ENCODE data around the gene RPH3AL. TPM values are rescaled to one million over a fixed set of nuclear protein-coding genes. Genes with fewer than 3 reads are reported as not detected.
A peak's percentile ranks its signal among the peaks of the same experiment; 100 is the strongest.

Gene RPH3AL
- total RNA-seq, 4 donors from 2014 or later: 8.6 to 21.0 (median 17.4) TPM

DNA sequence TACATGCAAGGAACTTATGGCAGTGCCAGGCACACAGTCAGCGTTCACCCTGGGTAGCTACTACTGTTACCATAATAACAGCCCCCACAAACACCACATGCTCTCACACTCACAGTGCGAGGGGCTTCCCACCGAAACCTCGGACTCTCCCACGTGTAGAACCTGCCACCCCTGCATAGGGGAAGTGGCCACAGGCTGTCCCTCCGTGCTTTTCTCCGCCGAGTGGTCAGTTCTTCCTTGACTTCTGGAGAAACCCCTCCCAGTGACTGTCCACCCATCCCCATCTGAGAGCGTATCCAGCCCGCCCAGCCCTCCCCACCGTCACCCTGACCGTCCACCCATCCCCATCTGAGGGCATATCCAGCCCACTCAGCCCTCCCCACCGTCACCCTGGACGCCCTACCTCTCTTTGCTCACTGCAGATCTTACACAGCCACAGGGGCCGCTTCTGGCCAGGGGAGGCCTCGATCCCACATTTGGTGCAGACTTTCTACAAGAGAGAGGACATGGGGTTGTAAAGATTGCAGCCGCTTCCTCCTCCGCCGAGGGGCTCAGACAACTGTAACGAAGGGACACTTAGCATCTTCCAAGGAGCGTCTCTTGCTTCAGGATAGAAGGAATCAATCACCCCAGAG, 71.1 kb downstream of the RPH3AL start:
- 67 to 82% methylated on average over 2 to 3 of the region's 21 CpGs for WGBS, 2 donors (ENCODE audit: low coverage in 1 of 2)
- Histone ChIP-seq H3K27me3 (no peaks in the 10 kb centered on the region), H3K4me1 (no peaks in the 10 kb centered on the region), H3K4me3 (no peak overlapping the region), H3K27ac (no peak overlapping the region), H3K36me3 (no peaks in the 10 kb centered on the region), H3K9me3 (no peaks in the 10 kb centered on the region)
- ATAC-seq: no peak
- no peak for TF ChIP-seq EP300 (IDR thresholded peaks at IDR 0.05)

DNA sequence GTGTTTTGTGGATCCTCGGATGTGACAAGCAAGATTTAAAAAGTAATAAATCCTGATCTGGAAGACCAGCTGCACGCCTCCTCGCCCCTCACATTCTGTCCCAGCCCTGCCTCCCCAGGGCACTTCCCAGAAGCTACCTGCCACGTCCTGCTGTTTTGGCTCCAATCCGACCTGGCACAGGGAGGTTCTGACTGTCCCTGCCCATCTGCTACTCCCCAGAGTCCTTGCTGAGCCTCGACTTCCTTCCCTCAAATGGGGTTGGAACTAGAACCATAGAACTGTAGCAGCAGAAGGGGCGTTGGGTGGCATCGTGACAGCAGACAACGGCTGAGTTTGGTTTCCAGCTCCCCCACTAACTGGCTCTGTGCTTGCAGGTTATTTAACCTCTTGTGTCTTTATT, 71.7 kb downstream of the RPH3AL start:
- no peaks in the 10 kb centered on the region for H3K4me1 ChIP-seq
- TF ChIP-seq, protein P1, sequence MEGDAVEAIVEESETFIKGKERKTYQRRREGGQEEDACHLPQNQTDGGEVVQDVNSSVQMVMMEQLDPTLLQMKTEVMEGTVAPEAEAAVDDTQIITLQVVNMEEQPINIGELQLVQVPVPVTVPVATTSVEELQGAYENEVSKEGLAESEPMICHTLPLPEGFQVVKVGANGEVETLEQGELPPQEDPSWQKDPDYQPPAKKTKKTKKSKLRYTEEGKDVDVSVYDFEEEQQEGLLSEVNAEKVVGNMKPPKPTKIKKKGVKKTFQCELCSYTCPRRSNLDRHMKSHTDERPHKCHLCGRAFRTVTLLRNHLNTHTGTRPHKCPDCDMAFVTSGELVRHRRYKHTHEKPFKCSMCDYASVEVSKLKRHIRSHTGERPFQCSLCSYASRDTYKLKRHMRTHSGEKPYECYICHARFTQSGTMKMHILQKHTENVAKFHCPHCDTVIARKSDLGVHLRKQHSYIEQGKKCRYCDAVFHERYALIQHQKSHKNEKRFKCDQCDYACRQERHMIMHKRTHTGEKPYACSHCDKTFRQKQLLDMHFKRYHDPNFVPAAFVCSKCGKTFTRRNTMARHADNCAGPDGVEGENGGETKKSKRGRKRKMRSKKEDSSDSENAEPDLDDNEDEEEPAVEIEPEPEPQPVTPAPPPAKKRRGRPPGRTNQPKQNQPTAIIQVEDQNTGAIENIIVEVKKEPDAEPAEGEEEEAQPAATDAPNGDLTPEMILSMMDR (IDR thresholded peaks at IDR 0.05): no peak
- no peak for TF ChIP-seq POLR2AphosphoS5 (IDR thresholded peaks at IDR 0.05)
- no peak for TF ChIP-seq EP300 (IDR thresholded peaks at IDR 0.05)
- TF ChIP-seq POLR2A (IDR thresholded peaks at IDR 0.05): no peak
- H3K27me3 ChIP-seq: no peaks in the 10 kb centered on the region
- no peaks in the 10 kb centered on the region for H3K36me3 ChIP-seq
- H3K9me3 ChIP-seq: no peaks in the 10 kb centered on the region
- H3K4me3 ChIP-seq: no peak overlapping the region
- H3K27ac ChIP-seq: no peak overlapping the region
- ATAC-seq: no peak
- 74 to 77% methylated on average over 7 of the region's 9 CpGs for WGBS, 2 donors (ENCODE audit: low coverage in 1 of 2)

DNA sequence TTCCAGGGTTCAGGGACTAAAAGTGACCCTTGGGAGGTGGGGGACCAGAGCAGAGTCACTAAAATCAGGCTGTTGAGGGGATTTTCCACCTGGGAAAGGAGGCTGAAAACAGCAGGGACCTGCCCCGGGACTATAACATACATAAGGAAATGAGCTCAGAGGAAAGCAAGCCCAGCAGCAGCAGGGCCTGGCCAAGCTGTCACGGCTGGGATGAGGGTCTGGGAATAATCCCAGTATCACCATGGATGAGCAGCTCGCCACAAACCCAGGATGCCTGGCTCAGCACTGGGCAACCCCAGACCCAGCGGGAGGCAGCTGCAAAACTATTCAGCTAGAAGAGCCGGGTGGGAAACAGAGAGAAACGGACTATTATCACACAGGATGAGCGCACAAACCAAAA, 72.4 kb downstream of the RPH3AL start:
- Histone ChIP-seq H3K4me1 (no peaks in the 10 kb centered on the region), H3K36me3 (no peaks in the 10 kb centered on the region), H3K9me3 (no peaks in the 10 kb centered on the region), H3K27ac (peak overlapping the region in 3 of 4 donors; percentile 4 to 37 (median 29)), H3K4me3 (no peak overlapping the region), H3K27me3 (no peaks in the 10 kb centered on the region)
- 73% methylated on average over 7 of the region's 7 CpGs; no CpG with 5 or more reads in 1 of the 2 donors for WGBS, 2 donors (ENCODE audit: low coverage in 1 of 2)
- ATAC-seq: no peak
- TF ChIP-seq, protein P1 (IDR thresholded peaks at IDR 0.05): no peak

DNA sequence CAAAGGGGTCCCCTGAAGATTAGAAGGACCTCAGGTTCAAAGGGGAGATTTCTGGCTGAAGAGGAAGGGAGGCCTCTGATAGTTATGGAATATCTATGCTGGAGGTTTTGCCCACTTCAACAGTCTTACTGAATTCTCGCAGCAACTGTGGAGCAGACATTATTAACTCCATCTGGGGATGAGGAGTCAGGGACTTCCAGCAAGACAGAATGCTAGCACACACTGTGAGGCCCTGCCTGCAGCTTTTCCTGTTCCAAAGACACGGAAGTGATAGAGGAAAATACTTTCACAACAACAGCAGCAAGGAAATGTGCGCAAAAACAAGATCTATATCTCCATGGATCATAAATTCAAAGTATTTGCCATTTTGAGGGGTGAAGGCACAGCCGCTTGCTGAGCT, 72.8 kb downstream of the RPH3AL start:
- H3K36me3 ChIP-seq: no peaks in the 10 kb centered on the region
- H3K4me1 ChIP-seq: no peaks in the 10 kb centered on the region
- peak overlapping the region in 3 of 4 donors; percentile 4 to 37 (median 29) for H3K27ac ChIP-seq
- no peak for TF ChIP-seq POLR2A (IDR thresholded peaks at IDR 0.05)
- TF ChIP-seq, protein P1 (IDR thresholded peaks at IDR 0.05): no peak
- no peak for TF ChIP-seq POLR2AphosphoS5 (IDR thresholded peaks at IDR 0.05)
- TF ChIP-seq EP300 (IDR thresholded peaks at IDR 0.05): no peak
- H3K27me3 ChIP-seq: no peaks in the 10 kb centered on the region
- WGBS, 2 donors (ENCODE audit: low coverage in 1 of 2): 74% methylated on average over 4 of the region's 4 CpGs; no CpG with 5 or more reads in 1 of the 2 donors
- H3K9me3 ChIP-seq: no peaks in the 10 kb centered on the region
- no peak for ATAC-seq
- H3K4me3 ChIP-seq: no peak overlapping the region

DNA sequence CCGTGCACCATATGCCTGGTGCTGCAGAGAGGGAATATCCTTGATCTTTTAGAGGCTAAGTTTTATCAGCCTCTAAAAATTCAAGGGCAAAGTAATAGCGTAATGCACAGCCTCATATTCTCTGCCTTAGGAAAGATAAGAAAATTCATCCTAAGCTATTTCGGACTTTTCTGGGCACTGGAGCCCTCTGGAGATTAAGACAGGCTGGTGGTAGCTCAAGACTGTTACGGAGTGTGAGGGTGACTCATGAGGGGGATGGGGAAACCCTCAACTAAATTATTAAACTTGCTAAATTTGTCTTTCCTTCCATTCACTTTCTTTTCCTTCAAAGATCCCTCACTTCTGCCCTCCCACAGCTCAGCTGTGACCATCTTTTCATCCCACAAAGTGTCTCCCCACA, 73.3 kb downstream of the RPH3AL start:
- Histone ChIP-seq H3K27ac (no peak overlapping the region), H3K9me3 (no peaks in the 10 kb centered on the region), H3K36me3 (no peaks in the 10 kb centered on the region), H3K4me3 (no peak overlapping the region), H3K4me1 (no peaks in the 10 kb centered on the region), H3K27me3 (no peaks in the 10 kb centered on the region)
- 69 to 96% methylated on average over 4 of the region's 4 CpGs for WGBS, 2 donors (ENCODE audit: low coverage in 1 of 2)
- no peak for ATAC-seq
- no peak for TF ChIP-seq POLR2AphosphoS5 (IDR thresholded peaks at IDR 0.05)
- TF ChIP-seq, protein P1 (IDR thresholded peaks at IDR 0.05): no peak
- TF ChIP-seq EP300 (IDR thresholded peaks at IDR 0.05): no peak
- no peak for TF ChIP-seq POLR2A (IDR thresholded peaks at IDR 0.05)

Measured in gastroesophageal sphincter (tissue), 4 donors.